ENCODE data around the gene PI4KA.

The PI4KA gene

DNA sequence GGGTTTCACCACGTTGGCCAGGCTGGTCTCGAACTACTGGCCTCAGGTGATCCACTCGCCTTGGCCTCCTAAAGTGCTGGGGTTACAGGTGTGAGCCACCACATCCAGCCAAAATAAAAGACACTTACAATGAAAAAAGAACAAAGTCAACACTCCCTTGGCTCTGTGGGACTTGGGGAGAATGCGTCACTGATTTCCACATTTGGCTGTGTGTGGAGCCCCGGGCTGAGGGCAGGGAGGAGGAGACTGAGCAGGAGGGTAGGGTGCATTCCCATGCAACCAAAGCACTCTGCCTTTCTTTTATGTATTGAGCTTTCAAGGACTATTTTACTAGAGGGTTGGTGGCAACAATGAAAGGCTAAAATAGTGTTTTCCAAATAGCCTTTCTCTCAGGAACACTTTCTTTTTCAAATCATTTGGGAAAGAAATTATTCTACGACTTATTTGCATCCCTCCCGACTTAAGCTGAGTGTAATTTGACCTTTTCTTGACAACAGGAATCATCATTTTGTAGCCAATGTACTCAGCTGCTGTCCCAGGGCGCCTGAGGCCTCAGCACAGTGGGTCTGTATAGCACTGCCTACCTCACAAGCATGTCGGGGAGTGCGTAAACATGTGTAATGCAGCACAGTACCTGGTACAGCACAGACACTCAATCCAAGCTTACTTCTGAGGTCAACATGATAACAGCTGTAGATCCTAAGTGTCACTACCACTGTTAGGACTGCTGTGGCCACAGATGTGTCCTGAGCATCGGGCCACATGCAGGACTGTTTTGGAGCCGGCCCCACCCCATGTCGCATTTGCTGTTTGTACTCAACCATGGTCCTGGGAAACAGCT lies 94.8 kb downstream of the PI4KA start:
- TF ChIP-seq ZFX (IDR thresholded peaks at IDR 0.05; ENCODE audit: borderline replicate concordance) = no peak
- no peak overlapping the region for H3K27ac ChIP-seq

DNA sequence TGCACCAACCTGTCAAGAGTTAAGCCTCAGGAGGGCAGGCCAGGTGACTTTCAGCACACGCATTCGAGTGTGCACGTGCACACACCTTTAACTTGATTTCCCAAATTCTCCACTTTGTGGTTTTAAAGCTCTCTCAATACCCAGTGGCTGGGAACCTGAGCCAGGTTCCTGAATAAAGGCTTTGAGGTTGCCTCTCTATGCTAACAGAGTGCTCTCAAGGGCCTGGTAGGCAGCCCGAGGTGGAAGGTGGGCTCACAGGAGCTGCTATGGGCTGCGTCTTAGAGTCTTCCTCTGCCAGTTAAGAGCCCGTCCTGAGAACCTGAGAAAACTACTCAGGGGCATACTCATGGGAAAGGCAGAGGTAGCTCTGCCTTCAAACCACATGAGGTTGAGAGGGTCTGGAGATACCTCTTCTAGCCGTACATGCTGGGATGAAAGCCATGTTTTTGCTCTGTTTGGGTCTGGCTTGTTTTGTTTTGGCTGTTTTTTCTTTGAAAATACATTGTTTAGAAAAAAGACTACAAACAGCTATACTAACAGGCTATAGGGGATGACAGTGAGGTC lies 96.3 kb downstream of the PI4KA start:
- TF ChIP-seq ZFX (IDR thresholded peaks at IDR 0.05; ENCODE audit: borderline replicate concordance) = no peak
- TF ChIP-seq, protein P1, sequence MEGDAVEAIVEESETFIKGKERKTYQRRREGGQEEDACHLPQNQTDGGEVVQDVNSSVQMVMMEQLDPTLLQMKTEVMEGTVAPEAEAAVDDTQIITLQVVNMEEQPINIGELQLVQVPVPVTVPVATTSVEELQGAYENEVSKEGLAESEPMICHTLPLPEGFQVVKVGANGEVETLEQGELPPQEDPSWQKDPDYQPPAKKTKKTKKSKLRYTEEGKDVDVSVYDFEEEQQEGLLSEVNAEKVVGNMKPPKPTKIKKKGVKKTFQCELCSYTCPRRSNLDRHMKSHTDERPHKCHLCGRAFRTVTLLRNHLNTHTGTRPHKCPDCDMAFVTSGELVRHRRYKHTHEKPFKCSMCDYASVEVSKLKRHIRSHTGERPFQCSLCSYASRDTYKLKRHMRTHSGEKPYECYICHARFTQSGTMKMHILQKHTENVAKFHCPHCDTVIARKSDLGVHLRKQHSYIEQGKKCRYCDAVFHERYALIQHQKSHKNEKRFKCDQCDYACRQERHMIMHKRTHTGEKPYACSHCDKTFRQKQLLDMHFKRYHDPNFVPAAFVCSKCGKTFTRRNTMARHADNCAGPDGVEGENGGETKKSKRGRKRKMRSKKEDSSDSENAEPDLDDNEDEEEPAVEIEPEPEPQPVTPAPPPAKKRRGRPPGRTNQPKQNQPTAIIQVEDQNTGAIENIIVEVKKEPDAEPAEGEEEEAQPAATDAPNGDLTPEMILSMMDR (IDR thresholded peaks at IDR 0.05) = no peak
- H3K27ac ChIP-seq = no peak overlapping the region

DNA sequence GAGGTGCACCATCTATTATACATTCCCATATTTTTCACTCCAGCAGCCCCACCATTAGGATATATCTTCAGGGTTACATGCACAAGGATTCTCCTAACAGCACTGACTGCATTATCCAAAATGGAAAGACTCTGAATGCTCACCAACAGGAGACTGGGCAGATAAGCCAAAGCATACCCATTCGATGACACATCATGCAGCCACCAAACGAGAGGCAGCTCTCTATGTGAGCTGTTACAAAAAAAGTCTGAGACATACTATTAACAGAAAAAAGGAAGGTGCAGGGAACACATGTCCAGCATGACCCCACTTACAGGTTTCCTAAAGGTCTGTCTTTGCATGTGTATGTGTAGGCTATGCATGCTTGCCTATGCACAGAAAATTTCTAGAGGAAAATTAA lies 97.1 kb downstream of the PI4KA start:
- no peak overlapping the region for H3K27ac ChIP-seq
- TF ChIP-seq, protein P1 (IDR thresholded peaks at IDR 0.05) = no peak
- no peak for TF ChIP-seq ZFX (IDR thresholded peaks at IDR 0.05; ENCODE audit: borderline replicate concordance)

DNA sequence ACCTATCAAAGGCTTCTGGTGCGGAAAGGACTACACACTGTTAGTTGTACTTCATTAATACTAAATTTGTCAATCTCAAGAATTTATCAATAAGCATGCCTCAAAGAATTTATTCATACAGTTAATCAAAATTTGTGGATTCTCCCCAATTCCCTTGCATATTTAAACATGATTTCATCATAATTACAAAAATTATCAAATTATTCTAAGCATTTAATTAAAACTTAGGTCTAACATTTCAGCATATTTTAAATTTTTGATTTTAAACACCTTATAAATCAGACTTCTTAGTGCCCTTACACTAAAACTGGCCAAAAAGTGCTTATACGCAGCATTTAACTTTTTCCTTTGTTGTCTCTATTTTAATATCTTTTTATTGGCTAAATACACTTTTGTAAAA lies 98.5 kb downstream of the PI4KA start:
- TF ChIP-seq ZFX (IDR thresholded peaks at IDR 0.05; ENCODE audit: borderline replicate concordance) = no peak
- TF ChIP-seq, protein P1 (IDR thresholded peaks at IDR 0.05) = no peak
- no peak overlapping the region for H3K27ac ChIP-seq

DNA sequence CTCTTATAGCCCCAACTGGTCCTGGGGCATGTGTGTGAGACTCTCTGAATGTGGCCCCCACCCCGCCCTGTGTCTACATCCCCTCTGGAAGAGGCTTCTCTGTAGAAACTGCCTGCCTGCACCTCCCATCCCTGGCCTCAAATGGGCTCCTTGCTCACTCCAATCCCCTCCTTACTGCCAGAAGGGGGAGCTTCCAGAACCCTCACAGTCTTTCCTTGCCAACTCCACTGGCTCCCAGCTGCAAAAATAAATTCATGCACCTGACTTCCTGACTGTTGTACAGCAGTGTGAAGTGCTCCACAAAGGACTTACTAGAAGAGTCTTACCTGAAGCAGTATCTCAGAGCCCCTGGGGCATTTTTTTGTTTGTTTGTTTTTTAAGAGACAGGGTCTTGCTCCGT lies 99.9 kb downstream of the PI4KA start:
- TF ChIP-seq ZFX (IDR thresholded peaks at IDR 0.05; ENCODE audit: borderline replicate concordance) = no peak
- TF ChIP-seq, protein P1 (IDR thresholded peaks at IDR 0.05) = no peak

DNA sequence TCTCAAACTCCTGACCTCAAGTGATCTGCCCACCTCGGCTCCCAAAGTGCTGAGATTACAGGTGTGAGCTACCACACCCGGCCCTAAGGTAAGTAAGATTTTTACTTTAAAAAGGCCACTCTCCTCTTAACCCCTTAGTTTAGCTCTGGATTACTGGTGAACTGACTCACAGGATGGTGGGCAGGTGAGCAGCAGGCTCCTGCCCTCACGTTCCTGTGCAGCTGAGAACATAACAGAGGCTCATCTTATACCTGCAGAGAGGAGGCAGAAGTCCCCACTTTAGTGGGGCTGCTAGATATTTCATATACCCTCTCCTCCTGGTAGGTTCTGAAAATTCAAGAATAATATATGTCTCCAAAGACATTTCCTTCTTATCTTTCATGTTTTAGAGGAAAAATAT lies 101.8 kb downstream of the PI4KA start:
- H3K27ac ChIP-seq = no peak overlapping the region
- no peak for TF ChIP-seq ZFX (IDR thresholded peaks at IDR 0.05; ENCODE audit: borderline replicate concordance)
- TF ChIP-seq, protein P1 (IDR thresholded peaks at IDR 0.05) = no peak

More for the DNA sequence above, 99.9 kb downstream of the PI4KA start:
- H3K27ac ChIP-seq = no peak overlapping the region

DNA sequence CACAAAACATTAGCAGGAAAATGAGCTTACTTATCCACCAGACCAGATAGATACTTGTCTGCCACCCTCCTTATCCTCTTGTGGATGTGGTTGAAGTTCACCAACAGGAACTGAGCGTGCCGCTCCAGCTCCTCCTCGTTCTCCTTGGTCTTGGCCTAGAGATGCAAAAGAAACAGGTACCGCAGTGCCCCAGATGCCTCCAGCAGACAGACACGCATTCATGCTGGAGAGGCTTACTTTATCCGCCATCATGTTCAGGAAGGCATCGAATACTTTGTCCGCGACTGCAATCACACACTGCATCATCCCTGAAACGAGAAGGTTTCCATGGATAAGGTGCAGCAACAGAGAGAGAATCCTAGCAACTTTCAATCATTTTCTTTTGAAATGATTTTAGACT lies 105.7 kb downstream of the PI4KA start:
- no peak for TF ChIP-seq ZFX (IDR thresholded peaks at IDR 0.05; ENCODE audit: borderline replicate concordance)
- TF ChIP-seq, protein P1 (IDR thresholded peaks at IDR 0.05) = no peak

More for the DNA sequence above, 105.7 kb downstream of the PI4KA start:
- H3K27ac ChIP-seq = no peak overlapping the region
